Activated CD8-positive, alpha-beta memory T cell treated with anti-CD3 and anti-CD28 coated beads, Interleukin-2, amount 50 U/mL, for 1 hour (primary cell): ENCODE results near the gene SNRPE.
"Not testable (repeated sequence)": the region's sequence is repeated elsewhere in the genome, so short reads cannot be mapped to it uniquely, and the experiment has no call there.

Source experiments
- DNase-seq: peaks from one replicate; pipeline ENCODE4 v3.0.0-alpha.2; 2020; ENCODE audit errors: extremely low read depth

Gene SNRPE

GRCh38 chr1:203861379-203862184 lies at the start of gene SNRPE:
SNRPE (plus strand) TSS chr1:203861599; CDS start chr1:203861660, 61 bp downstream.
- peak; percentile 87 for DNase-seq

- DNase-seq: no peak
Measured at GRCh38 chr1:203813581-203814341, 47.6 kb upstream of the SNRPE start.

DNA sequence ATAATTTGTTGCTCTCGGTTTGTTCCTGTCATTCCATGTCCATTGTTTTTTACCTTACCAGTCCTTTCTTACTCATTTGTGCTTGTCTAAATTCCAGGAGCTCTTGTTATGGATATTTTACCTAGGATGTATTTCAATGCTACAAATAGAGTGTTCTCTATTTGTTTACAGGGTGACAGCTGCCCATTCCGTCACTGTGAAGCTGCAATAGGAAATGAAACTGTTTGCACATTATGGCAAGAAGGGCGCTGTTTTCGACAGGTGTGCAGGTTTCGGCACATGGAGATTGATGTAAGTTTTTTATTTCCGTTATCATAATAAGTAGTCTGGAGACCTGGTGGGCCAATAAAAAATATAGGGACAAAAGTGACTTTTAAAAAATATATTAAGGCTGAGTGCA lies 43.0 kb upstream of the SNRPE start:
- no peak for DNase-seq

- no peak for DNase-seq
Measured at GRCh38 chr1:203823306-203823705, 38.1 kb upstream of the SNRPE start.

DNA sequence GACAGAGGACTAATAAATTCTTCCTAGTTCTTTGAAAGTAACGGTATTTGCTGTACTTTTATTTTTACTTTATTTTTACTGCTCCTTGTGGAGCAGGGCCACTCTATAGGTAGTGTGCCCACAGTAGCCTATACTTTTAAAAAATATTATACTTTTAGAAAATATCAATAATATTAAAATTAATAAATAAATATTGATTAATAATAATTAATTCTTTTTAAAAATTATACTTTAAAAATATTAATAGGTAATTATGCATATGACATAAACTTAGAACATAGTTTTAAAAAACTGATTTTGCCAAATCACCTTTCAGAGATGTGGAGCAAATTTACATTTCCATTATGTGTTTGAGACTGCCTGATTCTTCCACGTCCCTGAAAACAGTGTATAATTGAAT lies 35.2 kb upstream of the SNRPE start:
- DNase-seq: no peak

- DNase-seq: no peak
Measured at GRCh38 chr1:203828002-203828401, 33.4 kb upstream of the SNRPE start.

DNA sequence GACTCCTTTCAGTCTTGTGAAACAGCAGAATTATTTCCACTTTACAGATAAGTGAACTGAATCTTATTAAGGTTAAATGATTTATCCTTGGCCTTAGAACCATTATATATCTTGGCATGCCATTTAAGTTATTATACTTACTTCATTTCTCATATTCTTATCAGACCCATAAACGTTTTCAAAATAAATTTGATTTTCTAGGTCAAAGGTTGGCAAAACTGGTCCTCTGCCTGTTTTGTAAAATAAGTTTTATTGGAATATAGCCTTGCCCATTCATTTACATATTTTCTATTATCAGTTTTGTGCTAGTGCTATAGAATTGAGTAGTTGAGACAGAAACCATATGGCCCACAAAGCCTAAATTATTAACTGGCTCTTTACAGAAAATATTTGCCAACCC lies 32.9 kb upstream of the SNRPE start:
- no peak for DNase-seq

GRCh38 chr1:203829247-203829646 lies 32.2 kb upstream of the SNRPE start:
- not testable (repeated sequence) for DNase-seq

DNA sequence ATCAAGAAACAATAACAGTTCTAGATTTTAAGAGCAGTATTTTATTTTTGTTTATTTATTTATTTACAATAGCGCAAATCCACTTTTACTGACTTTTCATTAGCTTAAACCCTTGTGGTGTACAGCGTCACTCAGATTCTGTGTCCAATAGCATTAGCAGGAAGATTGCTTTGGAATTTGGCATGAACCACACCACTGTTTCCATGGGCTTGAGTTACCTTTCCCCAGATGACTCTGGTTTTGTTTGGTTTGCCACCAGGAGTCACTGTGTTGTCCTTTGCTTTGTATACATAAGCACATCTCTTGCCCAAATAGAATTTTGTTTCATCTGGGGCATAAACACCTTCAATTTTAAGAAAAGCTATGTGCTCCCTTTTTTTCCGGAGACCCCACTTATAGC lies 25.9 kb upstream of the SNRPE start:
- DNase-seq: no peak

- DNase-seq: no peak
Measured at GRCh38 chr1:203839081-203839480, 22.3 kb upstream of the SNRPE start.

- no peak for DNase-seq
Measured at GRCh38 chr1:203840208-203840808, 21.1 kb upstream of the SNRPE start.

GRCh38 chr1:203842559-203842876 lies 18.9 kb upstream of the SNRPE start:
- DNase-seq: no peak

- no peak for DNase-seq
Measured at GRCh38 chr1:203843435-203843834, 18.0 kb upstream of the SNRPE start.

GRCh38 chr1:203853112-203853511 lies 8.3 kb upstream of the SNRPE start:
- DNase-seq: not testable (repeated sequence)

DNA sequence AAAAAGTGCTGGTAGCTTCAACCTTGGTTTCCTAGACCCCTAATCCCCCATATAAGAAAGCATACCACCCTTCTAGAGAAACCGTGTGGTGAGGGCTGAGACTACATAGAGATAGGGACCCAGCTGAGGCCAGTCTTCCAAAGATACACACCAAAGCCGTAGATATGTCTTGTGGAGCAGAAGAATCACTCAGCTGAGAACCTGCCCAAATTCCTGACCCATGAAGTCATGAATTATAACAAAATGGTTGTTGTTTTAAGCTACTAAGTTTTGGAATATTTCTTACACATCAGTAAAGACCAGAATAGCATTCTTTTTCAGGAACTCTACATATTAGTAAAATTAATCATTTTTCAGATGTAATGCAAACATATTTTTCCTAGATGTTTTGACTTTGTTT lies 3.3 kb upstream of the SNRPE start:
- DNase-seq: no peak

- DNase-seq: no peak
Measured at GRCh38 chr1:203858975-203859374, 2.4 kb upstream of the SNRPE start.

DNA sequence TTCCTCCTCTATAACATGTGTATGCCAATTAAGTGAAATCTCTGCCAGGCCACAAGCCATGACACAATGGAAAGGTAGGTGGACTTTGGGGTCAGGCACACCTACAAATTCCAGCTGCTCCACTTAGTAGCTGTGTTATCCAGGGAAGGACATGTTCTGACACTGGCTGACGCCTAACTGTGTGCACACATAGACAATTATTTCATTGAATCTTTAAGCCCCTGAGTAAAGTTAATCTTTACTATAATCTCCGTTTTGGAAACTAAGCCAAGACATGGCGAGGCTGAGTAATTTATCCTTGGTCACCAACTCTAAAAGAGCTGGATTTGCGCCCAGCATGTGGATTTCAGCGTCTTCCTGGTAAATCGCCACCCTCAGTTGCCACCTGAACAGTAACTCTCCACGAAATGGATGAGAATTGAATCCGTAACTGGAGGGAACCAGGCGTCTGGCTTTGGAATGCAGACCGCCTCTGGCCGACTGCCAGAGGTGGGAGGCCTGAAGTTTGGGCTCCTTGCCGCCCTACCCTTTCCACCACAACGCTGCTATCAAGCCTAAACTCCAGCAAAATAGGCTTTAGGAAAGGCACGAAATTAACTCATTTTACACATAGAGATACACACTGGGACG lies 888 bp upstream of the SNRPE start:
- DNase-seq: no peak

- DNase-seq: no peak
Measured at GRCh38 chr1:203867802-203868201, 6.4 kb downstream of the SNRPE start.

DNA sequence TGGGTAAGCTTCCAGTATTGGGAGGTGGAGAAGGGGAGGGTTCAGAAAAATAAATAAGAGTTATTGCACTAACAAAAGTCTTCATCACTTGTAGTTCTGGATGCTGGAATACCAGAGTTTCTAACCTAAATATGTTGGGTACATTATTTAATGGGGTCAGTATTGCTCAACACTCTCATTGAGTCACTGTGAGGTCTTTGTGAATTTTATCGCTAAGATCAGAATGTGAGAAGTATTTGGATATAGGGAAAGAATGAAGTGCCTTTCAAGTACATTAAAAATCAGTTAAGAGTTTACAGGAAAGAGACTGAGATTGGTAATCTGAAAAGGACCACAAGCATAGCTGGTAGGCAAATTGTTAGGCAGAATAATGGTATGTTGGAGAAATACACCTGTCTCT lies 8.8 kb downstream of the SNRPE start:
- no peak for DNase-seq

DNA sequence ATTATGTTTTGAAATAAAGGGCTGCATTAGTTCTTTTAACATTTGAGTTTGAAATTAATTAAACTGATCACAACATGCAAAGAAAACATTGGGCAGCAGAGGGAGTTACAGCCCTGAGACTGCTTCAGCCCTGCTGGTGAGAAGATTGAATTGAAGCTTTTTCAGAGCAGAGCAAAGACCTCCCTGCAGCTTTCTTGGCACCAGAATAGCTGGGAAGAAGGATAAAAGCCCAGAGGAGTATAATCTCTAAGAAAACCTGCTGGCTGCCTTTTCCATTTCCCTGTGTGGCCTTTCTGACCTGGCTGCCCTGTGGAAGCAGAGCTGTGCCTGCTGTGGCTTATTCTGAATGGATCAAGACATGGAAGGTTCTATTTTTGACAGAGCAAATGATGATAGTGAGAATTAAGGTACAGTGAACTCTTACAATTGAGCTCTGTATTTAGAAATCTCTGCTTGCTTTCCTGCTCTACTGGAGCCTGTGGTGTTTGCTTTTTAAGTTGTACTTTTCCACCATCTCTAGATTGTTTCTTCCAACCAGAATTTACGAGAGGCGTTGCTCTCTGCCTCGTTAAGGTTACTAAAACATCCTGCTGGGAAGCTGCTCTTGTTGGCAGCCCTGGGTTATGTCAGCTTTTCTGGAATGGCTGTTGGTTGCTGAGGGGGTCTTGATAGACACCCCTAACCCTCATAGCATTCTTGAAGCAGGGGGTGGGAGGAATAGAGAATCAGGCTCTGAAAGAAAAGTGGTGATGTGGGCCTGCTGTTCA lies 9.9 kb downstream of the SNRPE start:
- no peak for DNase-seq

DNA sequence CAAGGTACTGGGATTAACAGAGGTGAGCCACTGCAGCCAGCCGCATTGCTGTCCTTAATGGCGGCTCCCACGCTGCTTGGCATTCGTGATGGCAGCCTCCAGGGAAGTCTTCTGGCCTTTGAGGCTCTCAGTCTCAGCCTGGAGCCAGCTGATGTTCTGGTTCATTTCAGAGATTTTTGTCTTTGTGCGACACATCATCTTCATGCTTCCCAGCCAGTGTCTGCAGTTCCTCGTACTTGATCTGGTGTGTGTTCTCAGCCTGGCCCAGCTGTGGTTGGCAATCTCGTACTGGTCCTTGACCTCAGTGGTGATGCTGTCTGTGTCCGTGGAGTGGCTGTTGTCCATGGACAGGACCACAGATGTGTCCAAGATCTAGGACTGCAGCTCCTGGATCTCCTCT lies 11.7 kb downstream of the SNRPE start:
- DNase-seq: no peak

DNA sequence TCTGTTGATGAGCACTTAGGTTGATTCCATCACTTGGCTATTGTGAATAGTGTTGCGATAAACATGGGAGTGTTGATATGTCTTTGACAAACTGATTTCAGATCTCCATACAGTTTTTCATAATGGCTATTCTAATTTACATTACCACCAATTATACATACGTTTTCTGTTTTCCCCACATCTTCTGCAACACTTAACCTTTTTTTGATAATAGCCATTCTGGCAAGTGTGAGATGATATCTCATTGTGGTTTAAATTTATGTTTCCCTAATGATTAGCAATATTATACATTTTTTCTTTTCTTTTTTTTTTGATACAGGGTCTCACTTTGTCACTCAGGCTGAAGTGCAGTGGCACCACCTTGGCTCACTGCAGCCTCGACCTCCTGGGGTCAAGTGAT lies 17.0 kb downstream of the SNRPE start:
- no peak for DNase-seq
